HepG2 (cell line): ENCODE data around the gene MTA3. TPM values are rescaled to one million over a fixed set of nuclear protein-coding genes. Genes with fewer than 3 reads are reported as not detected.

Experiments used
- ATAC-seq: fragments of 200-7000 bp; cut with Tn5 transposase; 3 replicates; pipeline ENCODE4 v1.9.1; 2020; ENCODE audit warnings: mild to moderate bottlenecking, moderate library complexity
- BruUV-seq: library from RNA; stranded (reverse); fragments of 400-500 nt; replicated peaks from 2 replicates; lab custom pipeline; 2021; lab: Mats Ljungman, UMichigan
- CTCF ChIA-PET: fragments of 300-600 bp; formaldehyde crosslinking; extraction: SDS; loops from one replicate; lab custom pipeline; 2021; ENCODE audit warnings: low total read pairs, inconsistent platforms, low intra/inter-chr PET ratio; lab: Yijun Ruan, JAX
- POLR2A ChIA-PET: fragments of 350-600 bp; sonication (Branson Sonifier 250); formaldehyde crosslinking; loops from one replicate; lab custom pipeline; 2020; ENCODE audit warnings: antibody characterized with exemption, inconsistent platforms; lab: Yijun Ruan, JAX
- DNase-seq: peaks from one replicate; pipeline ENCODE4 v3.0.0-alpha.2; 2015; ENCODE audit warnings: low spot score
- FAIRE-seq: peaks from 3 replicates; lab custom pipeline; 2011; peaks lifted over from hg19 to GRCh38; lab: Jason Lieb, UNC
- H2AFZ ChIP-seq: one replicate; pipeline ENCODE4 v1.6.1; 2011; ENCODE audit warnings: low read length, inconsistent platforms
- H3K27ac ChIP-seq: fragments of 300-600 bp; 3 replicates; pipeline ENCODE4 v1.8.0; 2011; ENCODE audit warnings: mixed run types, mild to moderate bottlenecking, mixed read lengths, low read length, inconsistent platforms; ENCODE audit not compliant: insufficient read depth; ENCODE audit errors: extremely low read length
- H3K27me3 ChIP-seq, 2 experiments: fragments of 200-600 bp in 1 of 2; 2 replicates in 1 of 2; 3 replicates in 1 of 2; pipeline versions ENCODE4 v1.6.0 to v1.8.0; 2011; ENCODE audit warnings: low read length in 2 of 2, mild to moderate bottlenecking in 2 of 2, moderate library complexity in 2 of 2, inconsistent platforms in 1 of 2; ENCODE audit not compliant: insufficient read depth in 2 of 2, control insufficient read depth in 1 of 2
- H3K36me3 ChIP-seq, 2 experiments: fragments of 200-600 bp in 1 of 2; replicated peaks in 1 of 2; 2 replicates in 1 of 2; 3 replicates in 1 of 2; pipeline versions ENCODE4 v1.5.1 to v1.8.0; 2011; ENCODE audit warnings: low read length in 2 of 2, inconsistent platforms in 1 of 2; ENCODE audit not compliant: insufficient read depth in 2 of 2, control insufficient read depth in 1 of 2
- H3K4me1 ChIP-seq: 2 replicates; pipeline ENCODE4 v1.5.1; 2012; ENCODE audit warnings: low read length, inconsistent platforms; ENCODE audit not compliant: insufficient read depth
- H3K4me2 ChIP-seq: 2 replicates; pipeline ENCODE4 v1.6.0; 2011; ENCODE audit warnings: low read depth, low read length, inconsistent platforms
- H3K4me3 ChIP-seq, 3 experiments: fragments of 200-600 bp in 1 of 3; sonication (generic), shearing (Covaris generic) in 1 of 3; replicated peaks in 1 of 3; 2 replicates each; pipeline ENCODE4 v1.5.1; 2011 to 2016; ENCODE audit warnings: low read length in 3 of 3, inconsistent platforms in 2 of 3, low read depth in 2 of 3, mild to moderate bottlenecking in 2 of 3, control low read depth in 1 of 3, mixed read lengths in 1 of 3; ENCODE audit not compliant: insufficient read depth in 1 of 3
- H3K79me2 ChIP-seq: one replicate; pipeline ENCODE4 v1.6.1; 2011; ENCODE audit warnings: low read length, inconsistent platforms; ENCODE audit not compliant: insufficient read depth
- H3K9ac ChIP-seq: 2 replicates; pipeline ENCODE4 v1.6.0; 2011; ENCODE audit warnings: mild to moderate bottlenecking, low read depth, low read length, inconsistent platforms; ENCODE audit not compliant: insufficient read depth
- H3K9me3 ChIP-seq: 2 replicates; pipeline ENCODE4 v1.5.1; 2012; ENCODE audit warnings: mild to moderate bottlenecking, low read length
- H4K20me1 ChIP-seq: 2 replicates; pipeline ENCODE4 v1.6.0; 2011; ENCODE audit warnings: inconsistent platforms, mild to moderate bottlenecking, low read length, moderate library complexity; ENCODE audit not compliant: insufficient read depth
- ARNT ChIP-seq: fragments of 450-650 bp; IDR thresholded peaks from 2 replicates; pipeline ENCODE4 v1.6.1; 2017
- CREM ChIP-seq, 2 experiments: sonication (generic) in 1 of 2; formaldehyde crosslinking in 1 of 2; IDR thresholded peaks; 2 replicates each; pipeline versions ENCODE4 v1.4.0 to v1.6.1; 2016 to 2020; ENCODE audit warnings: antibody characterized with exemption in 1 of 2, mild to moderate bottlenecking in 1 of 2, missing genetic modification reagents in 1 of 2
- HNRNPH1 ChIP-seq: fragments of 200-400 bp; formaldehyde crosslinking; optimal IDR thresholded peaks from 2 replicates; pipeline ENCODE3; 2017; ENCODE audit warnings: mild to moderate bottlenecking, low read depth, low read length
- HOXA5 ChIP-seq: sonication (generic); formaldehyde crosslinking; IDR thresholded peaks from 2 replicates; pipeline ENCODE4 v1.4.0; 2020; ENCODE audit warnings: missing genetic modification reagents
- KLF12 ChIP-seq: sonication (generic); formaldehyde crosslinking; IDR thresholded peaks from 2 replicates; pipeline ENCODE4 v1.4.0; 2020; ENCODE audit warnings: missing genetic modification reagents, borderline replicate concordance
- TEF ChIP-seq: sonication (generic); formaldehyde crosslinking; IDR thresholded peaks from 2 replicates; pipeline ENCODE4 v1.5.0; 2020; ENCODE audit warnings: missing genetic modification reagents
- ZBTB2 ChIP-seq: sonication (generic); formaldehyde crosslinking; IDR thresholded peaks from 2 replicates; pipeline ENCODE4 v1.8.0; 2022; ENCODE audit warnings: low read depth, missing genetic modification reagents
- ZBTB21 ChIP-seq: sonication (generic); formaldehyde crosslinking; IDR thresholded peaks from 2 replicates; pipeline ENCODE4 v1.4.0; 2020; ENCODE audit warnings: missing genetic modification reagents
- ZNF333 ChIP-seq: sonication (generic); formaldehyde crosslinking; IDR thresholded peaks from 2 replicates; pipeline ENCODE4 v1.4.0; 2020; ENCODE audit warnings: mild to moderate bottlenecking, missing genetic modification reagents, borderline replicate concordance
- ZNF337 ChIP-seq: sonication (generic); formaldehyde crosslinking; IDR thresholded peaks from 2 replicates; pipeline ENCODE4 v1.5.1; 2020; ENCODE audit warnings: missing genetic modification reagents, low read depth, mild to moderate bottlenecking, borderline replicate concordance
- ZNF44 ChIP-seq: sonication (generic); formaldehyde crosslinking; IDR thresholded peaks from 2 replicates; pipeline ENCODE4 v1.5.1; 2020; ENCODE audit warnings: mild to moderate bottlenecking, missing genetic modification reagents
- ZNF687 ChIP-seq: sonication (generic); formaldehyde crosslinking; IDR thresholded peaks from 2 replicates; pipeline ENCODE4 v1.5.1; 2020; ENCODE audit warnings: mild to moderate bottlenecking, missing genetic modification reagents, moderate library complexity
- ZNF841 ChIP-seq: sonication (generic); formaldehyde crosslinking; IDR thresholded peaks from 2 replicates; pipeline ENCODE4 v1.8.1; 2023; ENCODE audit warnings: missing genetic modification reagents, borderline replicate concordance
- WGBS: methylation state at CpG from one replicate; pipeline ENCODE4 v1.1.6; 2017; ENCODE audit warnings: low lambda C conversion rate; 5-methylcytosine and 5-hydroxymethylcytosine counted together
- in situ Hi-C: cut with HindIII; loops from 2 replicates; pipeline ENCODE4 v1.10.0; 2017; ENCODE audit warnings: low pct_unique_long_range_greater_than_20kb; ENCODE audit not compliant: extremely low pct_ligation_motif_present
- intact Hi-C: fragments of 100-400 bp; cut with micrococcal nuclease; formaldehyde crosslinking; loops from one replicate; pipeline ENCODE4 v1.10.0; 2022; ENCODE audit not compliant: unreplicated experiment
- polyA plus RNA-seq, 8 experiments: library from polyadenylated mRNA; depleted of rRNA in 3 of 8; stranded (reverse) in 7 of 8; unstranded in 1 of 8; fragments of >200 nt; fragmentation: Illumina TruSeq in 4 of 8; extraction: Trizol in 4 of 8; gene quantifications; 2 replicates each; pipeline versions ENCODE4 v1.2.1 to v1.2.3, GENCODE V29; 2011 to 2016; ENCODE audit warnings: low read depth in 4 of 8, missing spikeins in 1 of 8, mixed read lengths in 1 of 8; ENCODE audit not compliant: insufficient read depth in 1 of 8
- total RNA-seq, 5 experiments: library from RNA; depleted of rRNA; stranded (reverse); fragments of >200 nt; fragmentation: Illumina TruSeq; extraction: Trizol; gene quantifications; 2 replicates each; pipeline ENCODE4 v1.2.3, GENCODE V29; 2016; ENCODE audit warnings: low read depth in 1 of 5

MTA3 gene
- total and polyA plus RNA-seq, 2 of the 13 experiments (the other 11 are each of a cell fraction or from before 2014, with no cell fraction given): 48.8 to 77.8 TPM

- no peak for ATAC-seq
- H3K27me3 ChIP-seq: no peaks in the 10 kb centered on the region
- ChIA-PET POLR2A (no interaction called here), CTCF (no interaction called here)
- H3K4me2 ChIP-seq: no peak overlapping the region
- intact Hi-C loops (no loop called here), in situ Hi-C loops (no loop called here)
- DNase-seq: no peak
- no peaks in the 10 kb centered on the region; a peak in 1 of 5 replicates for H3K36me3 ChIP-seq
- TF ChIP-seq KLF12 (CRISPR knock-in tag): no peak
- no peak for TF ChIP-seq CREM (IDR thresholded peaks at IDR 0.05)
- no peak for TF ChIP-seq CREM (CRISPR knock-in tag; IDR thresholded peaks at IDR 0.05)
- TF ChIP-seq HOXA5 (CRISPR knock-in tag): no peak
- no peak for TF ChIP-seq ZNF337 (CRISPR knock-in tag)
- TF ChIP-seq ZNF841 (CRISPR knock-in tag): no peak
- no peak for TF ChIP-seq TEF (CRISPR knock-in tag)
- H3K9ac ChIP-seq: no peak overlapping the region
- no peak overlapping the region for H3K27ac ChIP-seq
- H3K4me3 ChIP-seq: no peak overlapping the region
- H3K4me1 ChIP-seq: peaks cover 13% of the 10 kb centered on the region
- H3K9me3 ChIP-seq: no peaks in the 10 kb centered on the region
- no peak for FAIRE-seq
- H4K20me1 ChIP-seq: no peaks in the 10 kb centered on the region
- no peaks in the 10 kb centered on the region for H3K79me2 ChIP-seq
- 87% methylated on average over 2 of the region's 2 CpGs for WGBS
- no TSS peak for BruUV-seq
- no peak overlapping the region for H2AFZ ChIP-seq
Measured at GRCh38 chr2:42522035-42522434, 46.4 kb upstream of the MTA3 start.

- DNase-seq (no peak), ATAC-seq (no peak), FAIRE-seq (no peak)
- Histone ChIP-seq H3K9ac (no peak overlapping the region), H3K4me2 (no peak overlapping the region), H4K20me1 (no peaks in the 10 kb centered on the region), H3K36me3 (no peaks in the 10 kb centered on the region; a peak in 1 of 5 replicates), H3K4me3 (no peak overlapping the region), H3K4me1 (peaks cover 16% of the 10 kb centered on the region), H3K9me3 (no peaks in the 10 kb centered on the region), H3K27me3 (no peaks in the 10 kb centered on the region), H2AFZ (no peak overlapping the region), H3K79me2 (no peaks in the 10 kb centered on the region), H3K27ac (no peak overlapping the region)
- POLR2A ChIA-PET: no interaction called here
- BruUV-seq: no TSS peak
- in situ Hi-C loops: no loop called here
- intact Hi-C loops: no loop called here
- CTCF ChIA-PET: no interaction called here
- 92% methylated on average over 13 of the region's 13 CpGs for WGBS
- TF ChIP-seq ARNT (no peak), ZNF687 (CRISPR knock-in tag) (no peak), HNRNPH1 (no peak), ZNF333 (CRISPR knock-in tag) (no peak), ZBTB21 (CRISPR knock-in tag) (no peak), ZNF44 (CRISPR knock-in tag) (no peak), ZBTB2 (CRISPR knock-in tag) (no peak)
Measured at GRCh38 chr2:42523341-42523740, 45.1 kb upstream of the MTA3 start.
